ENCODE data around the gene ARCN1. TPM values are rescaled to one million over a fixed set of nuclear protein-coding genes. Genes with fewer than 3 reads are reported as not detected.

ARCN1 gene
- total RNA-seq, 2 donors from 2014 or later: 116 to 125 TPM

GRCh38 chr11:118634431-118635236, 62.4 kb downstream of the ARCN1 start:
- no peaks in the 10 kb centered on the region for H3K9me3 ChIP-seq
- peak; percentile 29 for TF ChIP-seq CTCF (IDR thresholded peaks at IDR 0.05)
- peak overlapping the region; percentile 51 to 85 for H3K27ac ChIP-seq
- H3K27me3 ChIP-seq (replicated peaks; ENCODE audit: insufficient read depth): no peaks in the 10 kb centered on the region
- ATAC-seq (ENCODE audit: insufficient number of reproducible peaks, low FRiP score, low read depth) (peak; percentile 42), DNase-seq (ENCODE audit: low spot score) (no peak)
- peaks cover 10 to 40% of the 10 kb centered on the region in 2 donors for H3K4me1 ChIP-seq (ENCODE audit: control insufficient read depth in 1 of 2, low read depth in 2 of 2)
- peaks cover 46% of the 10 kb centered on the region for H3K36me3 ChIP-seq
- H3K4me3 ChIP-seq: peak overlapping the region; percentile 62

- Histone ChIP-seq H3K4me1 (ENCODE audit: control insufficient read depth in 1 of 2, low read depth in 2 of 2) (peaks cover 10 to 40% of the 10 kb centered on the region in 2 donors), H3K4me3 (peak overlapping the region; percentile 62), H3K27me3 (replicated peaks; ENCODE audit: insufficient read depth) (no peaks in the 10 kb centered on the region), H3K27ac (peak overlapping the region; percentile 51 to 85), H3K36me3 (peaks cover 50% of the 10 kb centered on the region), H3K9me3 (no peaks in the 10 kb centered on the region)
- ATAC-seq (ENCODE audit: insufficient number of reproducible peaks, low FRiP score, low read depth) (no peak), DNase-seq (ENCODE audit: low spot score) (no peak)
- TF ChIP-seq CTCF (IDR thresholded peaks at IDR 0.05): no peak
These were observed 63.0 kb downstream of the ARCN1 start for GRCh38 chr11:118635237-118635591.

- Histone ChIP-seq H3K4me1 (ENCODE audit: control insufficient read depth in 1 of 2, low read depth in 2 of 2) (peaks cover 10 to 42% of the 10 kb centered on the region in 2 donors), H3K27me3 (replicated peaks; ENCODE audit: insufficient read depth) (no peaks in the 10 kb centered on the region), H3K9me3 (no peaks in the 10 kb centered on the region), H3K27ac (peak overlapping the region; percentile 51 to 85), H3K4me3 (no peak overlapping the region), H3K36me3 (peaks cover 52% of the 10 kb centered on the region)
- no peak for DNase-seq (ENCODE audit: low spot score)
- ATAC-seq (ENCODE audit: insufficient number of reproducible peaks, low FRiP score, low read depth): no peak
- no peak for TF ChIP-seq CTCF (IDR thresholded peaks at IDR 0.05)
These were observed 63.4 kb downstream of the ARCN1 start for GRCh38 chr11:118635642-118636041.

GRCh38 chr11:118636569-118637290, 64.5 kb downstream of the ARCN1 start:
- Histone ChIP-seq H3K4me3 (no peak overlapping the region), H3K36me3 (peaks cover 51% of the 10 kb centered on the region), H3K4me1 (ENCODE audit: control insufficient read depth in 1 of 2, low read depth in 2 of 2) (peaks cover 10 to 45% of the 10 kb centered on the region in 2 donors), H3K27ac (no peak overlapping the region), H3K9me3 (no peaks in the 10 kb centered on the region), H3K27me3 (replicated peaks; ENCODE audit: insufficient read depth) (no peaks in the 10 kb centered on the region)
- DNase-seq (ENCODE audit: low spot score) (no peak), ATAC-seq (ENCODE audit: insufficient number of reproducible peaks, low FRiP score, low read depth) (no peak)
- no peak for TF ChIP-seq CTCF (IDR thresholded peaks at IDR 0.05)

GRCh38 chr11:118638726-118639125, 66.5 kb downstream of the ARCN1 start:
- Histone ChIP-seq H3K4me1 (ENCODE audit: control insufficient read depth in 1 of 2, low read depth in 2 of 2) (peaks cover 10 to 42% of the 10 kb centered on the region in 2 donors), H3K9me3 (no peaks in the 10 kb centered on the region), H3K4me3 (no peak overlapping the region), H3K27me3 (replicated peaks; ENCODE audit: insufficient read depth) (no peaks in the 10 kb centered on the region), H3K27ac (peak overlapping the region in 1 of 2 donors; percentile 15), H3K36me3 (peaks cover 55% of the 10 kb centered on the region)
- TF ChIP-seq CTCF (IDR thresholded peaks at IDR 0.05): no peak
- no peak for ATAC-seq (ENCODE audit: insufficient number of reproducible peaks, low FRiP score, low read depth)
- DNase-seq (ENCODE audit: low spot score): no peak

All from thoracic aorta (tissue), 2 donors.